Heart right ventricle (tissue), 16 donors: ENCODE results near the gene SLC4A5. TPM values are rescaled to one million over a fixed set of nuclear protein-coding genes. Genes with fewer than 3 reads are reported as not detected.
"Not testable (repeated sequence)": the region's sequence is repeated elsewhere in the genome, so short reads cannot be mapped to it uniquely, and the experiment has no call there.

Experiments
- ATAC-seq, 8 donors: fragments of 200-7000 bp; cut with Tn5 transposase; one replicate each; pipeline ENCODE4 v1.9.1; 2020; ENCODE audit warnings: mild to moderate bottlenecking in 8 of 8, moderate library complexity in 8 of 8, moderate number of reproducible peaks in 1 of 8
- DNase-seq, 2 donors: peaks; one replicate each; pipeline ENCODE4 v3.0.0-alpha.2; 2020
- H3K27ac ChIP-seq, 10 donors: fragments of 200-600 bp; sonication (generic) in 2 of 10; one replicate each; pipeline versions ENCODE4 v1.5.0 to v1.8.0; 2020 to 2022; ENCODE audit warnings: mild to moderate bottlenecking in 3 of 10
- H3K27me3 ChIP-seq, 7 donors: fragments of 200-600 bp; one replicate each; pipeline ENCODE4 v1.8.0; 2021 to 2022; ENCODE audit warnings: mild to moderate bottlenecking in 2 of 7
- H3K36me3 ChIP-seq, 9 donors: fragments of 200-600 bp; sonication (generic) in 1 of 9; one replicate each; pipeline versions ENCODE4 v1.5.0 to v1.8.0; 2020 to 2022; ENCODE audit warnings: mild to moderate bottlenecking in 2 of 9
- H3K4me1 ChIP-seq, 9 donors: fragments of 200-600 bp; sonication (generic) in 1 of 9; one replicate each; pipeline versions ENCODE4 v1.5.0 to v1.8.0; 2020 to 2022; ENCODE audit warnings: mild to moderate bottlenecking in 4 of 9
- H3K4me3 ChIP-seq, 10 donors: fragments of 200-600 bp; sonication (generic) in 2 of 10; one replicate each; pipeline versions ENCODE4 v1.5.0 to v1.8.0; 2020 to 2022; ENCODE audit warnings: mild to moderate bottlenecking in 7 of 10, moderate library complexity in 2 of 10
- H3K9me3 ChIP-seq, 11 donors: fragments of 200-600 bp in 10 of 11; sonication (generic) in 2 of 11; one replicate each; pipeline versions ENCODE4 v1.5.0 to v1.8.0; 2013 to 2022; ENCODE audit warnings: mild to moderate bottlenecking in 2 of 11, control low read depth in 1 of 11, moderate library complexity in 1 of 11
- WGBS, 2 donors: extraction: QIAGEN DNeasy Blood & Tissue Kit; methylation state at CpG; one replicate each; pipeline ENCODE4 v1.1.7; 2013; ENCODE audit warnings: inconsistent platforms in 1 of 2; 5-methylcytosine and 5-hydroxymethylcytosine counted together
- intact Hi-C, 10 donors: fragments of 100-400 bp; cut with DNase I; formaldehyde crosslinking; loops; one replicate each; pipeline versions ENCODE4 v1.11.1 to v1.14.2; 2022
- polyA plus RNA-seq, 2 donors: library from polyadenylated mRNA; stranded (reverse); fragments of 200-250 nt; gene quantifications; one replicate each; pipeline ENCODE4 v1.2.3, GENCODE V29; 2013
- total RNA-seq, 10 donors: library from RNA; stranded (reverse); fragmentation: NEBNext Ultra II Directional in 3 of 10; extraction: Animal tissue kit (Norgen Biotek cat#: 25700) in 3 of 10; gene quantifications; one replicate each; pipeline versions ENCODE4 v1.2.1 to v1.2.4, GENCODE V29; 2021 to 2023
- TF ChIP-seq, protein P1 (sequence below), 9 donors: fragments of 200-600 bp; sonication (generic) in 2 of 9; IDR thresholded peaks; one replicate each; pipeline versions ENCODE4 v1.5.0 to v1.8.0; 2021 to 2022; ENCODE audit warnings: antibody characterized with exemption in 9 of 9, mild to moderate bottlenecking in 5 of 9, moderate library complexity in 1 of 9
- donor health status: Arrhythmogenic right ventricular cardiomyopathy.
- donor health status: ischemic (EF 13 %, LVEDD 7.1; RV severe dilation, severe dysfunction).
- donor health status: healthy with polysubstance abuse.
- donor health status: DM: no; HTN: yes; CAD: no.
- donor health status: DM: no; HTN: no; CAD: no.
- donor health status: ischemic (EF 25% LVEDD 6.9; RV normal size, moderate dysfunction).
- donor health status: ischemic (EF 25% LVEDD 5.7; RV mildly dilated, moderate dysfunction).
- donor health status: healthy.
- donor health status: DM: yes; HTN: yes; CAD: no.
- donor health status: Ischemic cardiomyopathy.
- donor health status: ischemic (EF 35%, LVEDD 5.7; RV mildly dilated, moderate dysfunction).
- donor health status: nonischemic (EF 11% LVEDD 7.7; RV severe dilation, severe dysfunction).
- donor health status: DM: yes; HTN: yes; CAD: no.
- donor health status: PGD.
- donor health status: ischemic (EF 29% LVEDD 5.4; RV normal size, mild dysfunction).
- donor health status: nonischemic (EF 23%, LVEDD 6.1; RV moderate dilation, normal function).

SLC4A5 gene
- total and polyA plus RNA-seq, 12 donors: 0.43 to 4.6 (median 1.9) TPM

DNA sequence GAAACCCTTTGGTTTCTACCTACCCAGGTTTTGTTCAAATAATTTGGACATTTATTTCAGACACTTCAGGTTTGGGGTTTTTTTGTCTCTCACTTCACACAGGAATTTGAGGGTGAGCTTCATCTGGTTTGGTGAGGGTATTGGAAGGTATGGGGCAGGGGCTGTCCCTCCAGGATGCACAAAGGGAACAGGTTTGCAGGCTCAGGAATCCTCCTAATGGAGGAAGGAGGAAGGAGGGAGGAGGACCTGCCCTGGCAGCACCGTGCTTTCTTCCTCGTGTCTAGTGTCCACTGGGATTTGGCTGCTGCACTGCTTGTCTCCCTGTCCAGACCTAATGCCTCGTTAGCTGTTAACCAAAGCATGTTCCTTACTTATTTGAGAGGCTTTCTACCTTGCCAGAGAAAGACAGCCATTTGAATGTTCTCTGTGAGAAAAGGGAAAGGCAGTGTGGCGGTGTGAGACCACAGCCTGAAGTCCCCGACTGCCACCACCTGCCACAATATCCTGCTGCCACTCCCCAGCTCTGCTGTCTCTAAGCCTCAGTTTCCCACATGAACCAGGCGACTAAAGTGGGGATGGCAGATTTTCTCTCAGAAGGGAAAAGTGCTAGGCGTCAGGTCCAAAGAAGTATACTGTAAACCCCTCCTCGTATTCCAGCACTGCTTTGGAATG lies 2.2 kb upstream of the SLC4A5 start:
- intact Hi-C loops: no loop called here

DNA sequence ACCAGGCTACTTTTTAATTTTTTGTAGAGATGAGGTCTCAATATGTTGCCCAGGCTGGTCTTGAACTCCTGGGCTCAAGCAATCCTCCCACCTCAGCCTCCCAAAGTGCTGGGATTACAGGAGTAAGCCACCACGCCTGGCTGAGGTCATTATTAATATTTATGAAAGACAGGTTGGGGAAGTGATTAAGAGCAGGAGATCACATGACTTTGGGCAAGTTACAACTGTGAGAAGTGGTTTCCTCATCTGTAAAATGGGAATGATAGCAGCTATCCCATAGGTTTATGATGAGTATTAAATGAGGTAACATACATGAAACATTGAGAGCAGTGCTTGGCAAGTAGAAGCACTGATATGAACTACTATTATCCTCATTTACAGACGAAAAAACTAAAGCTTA lies 7.0 kb downstream of the SLC4A5 start:
- not testable (repeated sequence) for H3K4me1 ChIP-seq, H3K9me3 ChIP-seq, H3K27ac ChIP-seq, DNase-seq, H3K4me3 ChIP-seq, ATAC-seq, H3K27me3 ChIP-seq
- 74 to 79% methylated on average over 2 of the region's 2 CpGs for WGBS, 2 donors
- intact Hi-C loops: loop anchor here in 5 of 10 donors (5.0 to 10.0 kb wide), 4 partner anchors 56 to 511 kb away; partner anchors contain the start of gene STAMBP (in 2 of the 5)
- peaks cover 0 to 19% (median 0%) of the 10 kb centered on the region in 9 donors for H3K36me3 ChIP-seq

More for the DNA sequence above, 2.2 kb upstream of the SLC4A5 start:
- no peak for DNase-seq
- no peaks in the 10 kb centered on the region for H3K4me1 ChIP-seq
- TF ChIP-seq, protein P1, sequence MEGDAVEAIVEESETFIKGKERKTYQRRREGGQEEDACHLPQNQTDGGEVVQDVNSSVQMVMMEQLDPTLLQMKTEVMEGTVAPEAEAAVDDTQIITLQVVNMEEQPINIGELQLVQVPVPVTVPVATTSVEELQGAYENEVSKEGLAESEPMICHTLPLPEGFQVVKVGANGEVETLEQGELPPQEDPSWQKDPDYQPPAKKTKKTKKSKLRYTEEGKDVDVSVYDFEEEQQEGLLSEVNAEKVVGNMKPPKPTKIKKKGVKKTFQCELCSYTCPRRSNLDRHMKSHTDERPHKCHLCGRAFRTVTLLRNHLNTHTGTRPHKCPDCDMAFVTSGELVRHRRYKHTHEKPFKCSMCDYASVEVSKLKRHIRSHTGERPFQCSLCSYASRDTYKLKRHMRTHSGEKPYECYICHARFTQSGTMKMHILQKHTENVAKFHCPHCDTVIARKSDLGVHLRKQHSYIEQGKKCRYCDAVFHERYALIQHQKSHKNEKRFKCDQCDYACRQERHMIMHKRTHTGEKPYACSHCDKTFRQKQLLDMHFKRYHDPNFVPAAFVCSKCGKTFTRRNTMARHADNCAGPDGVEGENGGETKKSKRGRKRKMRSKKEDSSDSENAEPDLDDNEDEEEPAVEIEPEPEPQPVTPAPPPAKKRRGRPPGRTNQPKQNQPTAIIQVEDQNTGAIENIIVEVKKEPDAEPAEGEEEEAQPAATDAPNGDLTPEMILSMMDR (IDR thresholded peaks at IDR 0.05): no peak
- H3K36me3 ChIP-seq: no peaks in the 10 kb centered on the region
- 65 to 76% methylated on average over 8 of the region's 8 CpGs for WGBS, 2 donors
- no peak overlapping the region for H3K27ac ChIP-seq
- ATAC-seq: peak in 1 of 8 donors; percentile 39
- no peaks in the 10 kb centered on the region for H3K27me3 ChIP-seq
- no peak overlapping the region for H3K4me3 ChIP-seq
- no peaks in the 10 kb centered on the region for H3K9me3 ChIP-seq

DNA sequence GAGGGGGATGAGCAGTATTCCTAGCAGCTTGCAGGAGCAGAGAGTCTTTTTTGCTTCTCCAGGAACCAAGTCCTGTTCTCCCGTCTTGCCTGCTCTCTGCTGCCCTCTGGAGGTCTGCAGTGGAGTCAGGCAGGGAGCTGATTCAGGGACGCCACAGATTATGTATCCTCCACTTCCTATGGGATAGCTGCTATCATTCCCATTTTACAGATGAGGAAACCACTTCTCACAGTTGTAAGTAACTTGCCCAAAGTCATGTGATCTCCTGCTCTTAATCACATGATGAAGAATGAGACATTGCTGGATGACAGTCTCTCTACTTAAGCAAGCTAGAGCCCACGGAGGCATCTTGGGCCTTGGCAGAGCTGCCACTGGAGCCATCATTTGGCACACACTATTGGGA lies 8.3 kb downstream of the SLC4A5 start:
- peaks cover 0 to 23% (median 0%) of the 10 kb centered on the region in 9 donors for H3K36me3 ChIP-seq
- intact Hi-C loops: loop anchor here in 8 of 10 donors (2.0 to 10.0 kb wide), 6 partner anchors 57 to 510 kb away; partner anchors contain the start of gene STAMBP (in 2 of the 8)
- WGBS, 2 donors: 33 to 36% methylated on average over 3 of the region's 3 CpGs
- H3K27ac ChIP-seq: no peak overlapping the region
- H3K4me1 ChIP-seq: peaks cover 0 to 6% (median 0%) of the 10 kb centered on the region in 9 donors
- TF ChIP-seq, protein P1 (IDR thresholded peaks at IDR 0.05): peak; percentile 85 to 99 (median 95)
- H3K4me3 ChIP-seq: no peak overlapping the region
- no peaks in the 10 kb centered on the region for H3K27me3 ChIP-seq
- H3K9me3 ChIP-seq: no peaks in the 10 kb centered on the region
- ATAC-seq (peak; percentile 74 to 86 (median 82)), DNase-seq (peak; percentile 74 to 76)

DNA sequence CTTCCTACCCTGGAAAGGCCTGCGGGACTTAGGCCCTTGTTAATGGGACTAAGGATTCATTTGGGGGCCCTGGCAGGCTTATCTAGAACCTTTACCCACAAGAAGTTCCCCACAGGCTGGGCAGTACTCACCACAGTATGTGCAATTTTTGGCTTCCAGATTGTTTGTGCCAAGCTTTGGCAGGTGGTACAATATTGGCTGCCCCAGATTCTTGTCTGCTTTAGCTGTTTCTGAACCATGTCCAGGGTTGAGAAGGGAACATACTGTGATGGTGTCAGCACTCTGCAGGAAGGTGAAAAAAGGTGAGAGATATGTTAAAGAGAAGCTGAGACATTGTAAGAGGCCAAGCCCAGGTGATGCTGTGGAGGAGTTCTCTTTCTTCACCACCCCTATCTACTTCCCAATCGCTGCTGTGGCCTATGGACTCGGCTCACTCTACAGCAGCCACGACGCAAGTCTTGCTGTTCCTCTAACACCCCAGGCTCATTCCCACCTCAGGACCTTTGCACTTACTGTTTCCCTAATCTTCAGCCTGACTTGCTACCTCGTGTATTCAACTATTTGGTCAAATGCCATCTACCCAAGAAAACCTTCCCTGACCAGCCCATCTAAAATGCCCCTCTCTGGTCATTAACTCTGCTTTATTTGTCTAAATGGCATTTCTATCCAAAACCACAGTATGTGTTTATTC lies 9.2 kb downstream of the SLC4A5 start:
- TF ChIP-seq, protein P1 (IDR thresholded peaks at IDR 0.05): no peak
- intact Hi-C loops: loop anchor here in 5 of 10 donors (2.0 to 10.0 kb wide), 4 partner anchors 58 to 509 kb away; partner anchors contain the start of gene STAMBP (in 2 of the 5)
- ATAC-seq (peak in 3 of 8 donors; percentile 10 to 43 (median 32)), DNase-seq (no peak)
- H3K27me3 ChIP-seq: no peaks in the 10 kb centered on the region
- H3K36me3 ChIP-seq: peaks cover 0 to 25% (median 0%) of the 10 kb centered on the region in 9 donors
- 94 to 95% methylated on average over 6 of the region's 6 CpGs for WGBS, 2 donors
- peaks cover 0 to 6% (median 0%) of the 10 kb centered on the region in 9 donors for H3K4me1 ChIP-seq
- H3K27ac ChIP-seq: no peak overlapping the region
- no peaks in the 10 kb centered on the region for H3K9me3 ChIP-seq
- H3K4me3 ChIP-seq: no peak overlapping the region
